GM18867 (cell line): ENCODE measurements around the gene EPHX1.
A peak's percentile ranks its signal among the peaks of the same experiment; 100 is the strongest.
"Not testable (repeated sequence)": the region's sequence is repeated elsewhere in the genome, so short reads cannot be mapped to it uniquely, and the experiment has no call there.

Experiments used
- ATAC-seq: cut with Tn5 transposase; IDR thresholded peaks from one replicate; pipeline ENCODE4 v1.9.1; 2021; ENCODE audit warnings: mild to moderate bottlenecking, moderate library complexity; ENCODE audit not compliant: unreplicated experiment

EPHX1 gene

GRCh38 chr1:225777058-225777582 lies 32.8 kb upstream of the EPHX1 start:
- no peak for ATAC-seq

GRCh38 chr1:225777583-225778336 lies 32.2 kb upstream of the EPHX1 start, which contains the start of gene SRP9:
Gene SRP9 (plus strand): TSS chr1:225777826. CDS start chr1:225777941, 115 bp downstream.
- peak; percentile 98 for ATAC-seq

- ATAC-seq, result no peak
These were observed 31.6 kb upstream of the EPHX1 start for GRCh38 chr1:225778337-225778669.

- not testable (repeated sequence) for ATAC-seq
These were observed 30.8 kb upstream of the EPHX1 start for GRCh38 chr1:225779165-225779564.

GRCh38 chr1:225780134-225780533 lies 29.8 kb upstream of the EPHX1 start:
- no peak for ATAC-seq

GRCh38 chr1:225780630-225781029 lies 29.3 kb upstream of the EPHX1 start:
- ATAC-seq, result no peak

GRCh38 chr1:225789142-225789541 lies 20.8 kb upstream of the EPHX1 start:
- not testable (repeated sequence) for ATAC-seq

- ATAC-seq, result no peak
These were observed 15.0 kb upstream of the EPHX1 start for GRCh38 chr1:225794954-225795353.

- ATAC-seq, result not testable (repeated sequence)
These were observed 13.8 kb upstream of the EPHX1 start for GRCh38 chr1:225796097-225796496.

GRCh38 chr1:225801146-225801545 lies 8.8 kb upstream of the EPHX1 start:
- not testable (repeated sequence) for ATAC-seq

- ATAC-seq, result no peak
These were observed 3.7 kb upstream of the EPHX1 start for GRCh38 chr1:225806249-225806648.

GRCh38 chr1:225806736-225807135 lies 3.2 kb upstream of the EPHX1 start:
- ATAC-seq, result not testable (repeated sequence)

GRCh38 chr1:225808136-225808535 lies 1.8 kb upstream of the EPHX1 start:
- no peak for ATAC-seq

- not testable (repeated sequence) for ATAC-seq
These were observed 935 bp downstream of the EPHX1 start for GRCh38 chr1:225810579-225811538.

- ATAC-seq, result no peak
These were observed 1.9 kb downstream of the EPHX1 start for GRCh38 chr1:225811622-225812487.

GRCh38 chr1:225812488-225813213 lies 2.7 kb downstream of the EPHX1 start:
- ATAC-seq, result no peak

- no peak for ATAC-seq
These were observed 3.5 kb downstream of the EPHX1 start for GRCh38 chr1:225813214-225813964.

- no peak for ATAC-seq
These were observed 4.5 kb downstream of the EPHX1 start for GRCh38 chr1:225814381-225814780.

- ATAC-seq, result not testable (repeated sequence)
These were observed 5.2 kb downstream of the EPHX1 start for GRCh38 chr1:225815090-225815489.
